ENCODE results near the gene PHF12. TPM values are rescaled to one million over a fixed set of nuclear protein-coding genes. Genes with fewer than 3 reads are reported as not detected.
"Not testable (repeated sequence)": the region's sequence is repeated elsewhere in the genome, so short reads cannot be mapped to it uniquely, and the experiment has no call there.

PHF12 gene
- total RNA-seq, 1 donor from 2014 or later: 54.5 TPM

DNA sequence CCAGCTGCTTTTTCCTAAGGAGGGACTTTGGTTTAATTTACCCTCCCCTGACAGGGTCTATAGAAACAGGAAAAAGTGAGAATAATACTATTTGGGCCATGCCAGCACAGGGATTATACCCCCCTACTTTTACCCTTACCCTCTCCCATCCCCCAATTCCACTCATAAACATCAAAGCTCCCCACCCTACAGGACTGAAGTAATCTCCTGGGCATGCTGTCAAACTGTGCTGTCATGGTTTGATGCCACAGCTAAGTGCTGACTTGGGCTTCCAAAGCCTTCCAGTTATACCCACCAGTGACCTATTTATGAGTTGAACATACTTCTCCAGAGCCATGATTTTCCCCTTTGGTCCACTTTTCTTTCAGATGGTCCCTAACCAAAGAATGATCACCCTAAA, 12.8 kb downstream of the PHF12 start:
- H3K27ac ChIP-seq: no peak overlapping the region
- H3K4me3 ChIP-seq: no peak overlapping the region
- peaks cover 83% of the 10 kb centered on the region for H3K4me1 ChIP-seq
- intact Hi-C loops (cut with DNase I): no loop called here
- no peaks in the 10 kb centered on the region for H3K27me3 ChIP-seq
- TF ChIP-seq POLR2AphosphoS5 (IDR thresholded peaks at IDR 0.05; ENCODE audit: insufficient read depth in 1 of 2, low read depth in 1 of 2) (no peak), POLR2A (IDR thresholded peaks at IDR 0.05) (no peak)
- TF ChIP-seq, protein P1, sequence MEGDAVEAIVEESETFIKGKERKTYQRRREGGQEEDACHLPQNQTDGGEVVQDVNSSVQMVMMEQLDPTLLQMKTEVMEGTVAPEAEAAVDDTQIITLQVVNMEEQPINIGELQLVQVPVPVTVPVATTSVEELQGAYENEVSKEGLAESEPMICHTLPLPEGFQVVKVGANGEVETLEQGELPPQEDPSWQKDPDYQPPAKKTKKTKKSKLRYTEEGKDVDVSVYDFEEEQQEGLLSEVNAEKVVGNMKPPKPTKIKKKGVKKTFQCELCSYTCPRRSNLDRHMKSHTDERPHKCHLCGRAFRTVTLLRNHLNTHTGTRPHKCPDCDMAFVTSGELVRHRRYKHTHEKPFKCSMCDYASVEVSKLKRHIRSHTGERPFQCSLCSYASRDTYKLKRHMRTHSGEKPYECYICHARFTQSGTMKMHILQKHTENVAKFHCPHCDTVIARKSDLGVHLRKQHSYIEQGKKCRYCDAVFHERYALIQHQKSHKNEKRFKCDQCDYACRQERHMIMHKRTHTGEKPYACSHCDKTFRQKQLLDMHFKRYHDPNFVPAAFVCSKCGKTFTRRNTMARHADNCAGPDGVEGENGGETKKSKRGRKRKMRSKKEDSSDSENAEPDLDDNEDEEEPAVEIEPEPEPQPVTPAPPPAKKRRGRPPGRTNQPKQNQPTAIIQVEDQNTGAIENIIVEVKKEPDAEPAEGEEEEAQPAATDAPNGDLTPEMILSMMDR (IDR thresholded peaks at IDR 0.05): no peak
- no peaks in the 10 kb centered on the region for H3K9me3 ChIP-seq
- no peak for DNase-seq (ENCODE audit: extremely low spot score in 2 of 2)
- peaks cover 0 to 11% of the 10 kb centered on the region in 2 donors for H3K36me3 ChIP-seq

DNA sequence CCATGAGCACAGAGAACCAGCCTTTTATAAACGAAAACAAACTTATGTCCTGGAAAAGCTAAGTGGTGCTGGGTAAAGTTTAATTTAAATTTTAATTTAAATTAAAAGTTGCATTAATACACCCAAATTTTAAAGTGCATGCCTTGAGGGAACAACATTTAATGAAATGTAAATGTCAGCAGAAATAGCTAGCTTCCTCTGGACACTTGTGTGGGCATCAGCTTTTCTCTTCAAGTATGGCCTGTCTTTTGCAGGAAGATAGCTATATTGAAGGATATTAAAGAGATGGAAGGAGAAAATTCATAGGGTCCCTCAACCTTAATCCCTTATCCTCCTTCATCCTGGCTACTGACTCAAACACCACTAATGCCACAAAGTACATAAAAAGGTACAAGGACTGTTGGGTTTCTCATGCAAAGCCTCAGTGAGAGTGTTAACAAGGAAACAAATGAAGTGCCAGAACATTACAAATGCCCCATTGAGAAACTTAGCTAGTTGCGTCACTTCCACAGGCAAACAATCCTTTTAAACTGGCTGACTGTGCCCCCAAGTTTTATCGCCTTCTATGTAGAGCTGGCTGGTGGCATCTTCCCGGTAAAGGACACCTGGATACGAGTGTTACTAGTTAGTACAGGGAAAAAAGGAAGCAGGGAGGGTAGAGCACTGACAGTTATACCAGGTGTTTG, 14.1 kb downstream of the PHF12 start:
- Histone ChIP-seq H3K27ac (no peak overlapping the region), H3K4me1 (peaks cover 71% of the 10 kb centered on the region), H3K4me3 (no peak overlapping the region), H3K36me3 (no peaks in the 10 kb centered on the region), H3K27me3 (no peaks in the 10 kb centered on the region), H3K9me3 (no peaks in the 10 kb centered on the region)
- no peak for DNase-seq (ENCODE audit: extremely low spot score in 2 of 2)
- intact Hi-C loops (cut with DNase I): no loop called here
- TF ChIP-seq POLR2A (IDR thresholded peaks at IDR 0.05): no peak
- no peak for TF ChIP-seq POLR2AphosphoS5 (IDR thresholded peaks at IDR 0.05; ENCODE audit: insufficient read depth in 1 of 2, low read depth in 1 of 2)
- TF ChIP-seq, protein P1 (IDR thresholded peaks at IDR 0.05): no peak

DNA sequence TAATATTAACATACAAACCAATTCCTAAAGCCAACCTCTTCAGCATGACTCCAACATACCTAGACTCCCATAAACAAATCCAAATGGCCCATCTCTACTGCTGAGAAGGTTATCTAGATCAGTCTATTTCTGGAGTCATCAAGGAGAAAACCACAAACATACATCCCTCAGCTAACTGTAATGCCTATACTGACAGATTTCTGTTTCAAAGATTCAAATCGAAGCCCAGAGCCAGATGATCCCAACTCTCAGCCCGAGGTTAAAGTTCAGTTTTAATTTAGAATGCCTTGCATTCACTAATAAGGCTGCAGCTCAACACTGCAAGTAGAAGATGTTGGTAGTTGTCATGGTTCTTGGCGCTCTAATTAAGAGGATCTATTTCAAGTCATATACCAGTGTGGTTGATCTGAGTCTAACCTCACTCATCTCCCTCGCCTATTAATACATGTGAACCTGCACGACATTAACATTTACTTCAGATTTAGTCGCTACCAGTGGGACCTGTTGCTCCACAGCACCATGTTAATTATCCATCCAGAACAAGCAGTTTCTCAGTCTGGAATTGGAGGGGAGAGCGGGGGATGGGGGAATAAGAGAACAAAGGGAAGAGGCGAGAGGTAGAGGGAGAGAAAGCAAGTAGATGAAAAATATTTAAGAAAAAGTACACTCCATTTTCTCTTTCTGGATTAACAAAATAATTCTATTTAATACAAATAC, 15.4 kb downstream of the PHF12 start:
- Histone ChIP-seq H3K9me3 (no peaks in the 10 kb centered on the region), H3K4me1 (peaks cover 60% of the 10 kb centered on the region), H3K27me3 (no peaks in the 10 kb centered on the region), H3K36me3 (no peaks in the 10 kb centered on the region), H3K4me3 (no peak overlapping the region), H3K27ac (no peak overlapping the region)
- intact Hi-C loops (cut with DNase I): no loop called here
- TF ChIP-seq POLR2A (IDR thresholded peaks at IDR 0.05): no peak
- TF ChIP-seq, protein P1 (IDR thresholded peaks at IDR 0.05): no peak
- no peak for TF ChIP-seq POLR2AphosphoS5 (IDR thresholded peaks at IDR 0.05; ENCODE audit: insufficient read depth in 1 of 2, low read depth in 1 of 2)
- DNase-seq (ENCODE audit: extremely low spot score in 2 of 2): no peak

DNA sequence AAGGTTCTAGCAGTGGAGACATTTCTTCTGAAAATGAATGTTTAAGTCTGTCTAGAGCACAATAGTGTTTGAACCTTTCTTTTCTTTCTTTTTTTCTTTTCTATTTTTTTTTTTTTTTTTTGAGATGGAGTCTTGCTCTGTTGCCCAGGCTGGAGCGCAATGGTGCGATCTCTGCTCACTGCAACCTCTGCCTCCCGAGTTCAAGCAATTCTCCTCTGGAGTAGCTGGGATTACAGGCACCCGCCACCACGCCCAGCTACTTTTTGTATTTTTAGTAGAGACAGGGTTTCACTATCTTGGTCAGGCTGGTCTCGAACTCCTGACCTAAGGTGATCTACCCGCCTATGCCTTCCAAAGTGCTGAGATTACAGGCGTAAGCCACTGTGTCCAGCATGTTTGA, 16.8 kb downstream of the PHF12 start:
- H3K27me3 ChIP-seq; H3K9me3 ChIP-seq; H3K4me3 ChIP-seq; DNase-seq (ENCODE audit: extremely low spot score in 2 of 2); H3K36me3 ChIP-seq; intact Hi-C loops (cut with DNase I); H3K27ac ChIP-seq: not testable (repeated sequence)
- H3K4me1 ChIP-seq: peaks cover 54% of the 10 kb centered on the region

DNA sequence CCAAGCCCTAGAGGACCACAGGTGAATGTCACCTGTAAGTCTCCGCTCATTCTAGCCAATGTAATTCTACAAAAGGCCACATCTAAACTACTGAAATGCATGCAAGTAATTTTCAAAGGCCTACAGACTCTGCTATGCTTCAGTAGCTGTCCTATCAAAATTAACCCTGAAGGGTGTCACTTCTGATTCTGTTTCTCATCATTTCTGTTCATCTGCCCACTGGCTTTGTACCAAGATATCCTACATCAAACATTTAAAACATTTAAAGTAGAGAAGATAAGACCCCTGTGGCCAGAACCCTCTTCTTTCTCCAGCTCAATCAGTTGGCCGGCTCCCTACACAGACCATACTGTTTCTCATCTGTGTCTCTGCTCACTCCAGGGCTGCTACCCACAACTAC, 21.5 kb downstream of the PHF12 start:
- H3K27ac ChIP-seq: no peak overlapping the region
- intact Hi-C loops (cut with DNase I): no loop called here
- H3K9me3 ChIP-seq: no peaks in the 10 kb centered on the region
- no peak for DNase-seq (ENCODE audit: extremely low spot score in 2 of 2)
- H3K36me3 ChIP-seq: no peaks in the 10 kb centered on the region
- H3K27me3 ChIP-seq: no peaks in the 10 kb centered on the region
- peaks cover 29% of the 10 kb centered on the region for H3K4me1 ChIP-seq
- no peak overlapping the region for H3K4me3 ChIP-seq
- TF ChIP-seq POLR2AphosphoS5 (IDR thresholded peaks at IDR 0.05; ENCODE audit: insufficient read depth in 1 of 2, low read depth in 1 of 2) (no peak), POLR2A (IDR thresholded peaks at IDR 0.05) (no peak)
- TF ChIP-seq, protein P1 (IDR thresholded peaks at IDR 0.05): no peak
